RPMI8226 (cell line): ENCODE results near the gene PIGV.
A peak's percentile ranks its signal among the peaks of the same experiment; 100 is the strongest.

ENCODE experiments used
- DNase-seq: peaks from one replicate; pipeline ENCODE4 v3.0.0-alpha.2; 2015

Gene PIGV

DNA sequence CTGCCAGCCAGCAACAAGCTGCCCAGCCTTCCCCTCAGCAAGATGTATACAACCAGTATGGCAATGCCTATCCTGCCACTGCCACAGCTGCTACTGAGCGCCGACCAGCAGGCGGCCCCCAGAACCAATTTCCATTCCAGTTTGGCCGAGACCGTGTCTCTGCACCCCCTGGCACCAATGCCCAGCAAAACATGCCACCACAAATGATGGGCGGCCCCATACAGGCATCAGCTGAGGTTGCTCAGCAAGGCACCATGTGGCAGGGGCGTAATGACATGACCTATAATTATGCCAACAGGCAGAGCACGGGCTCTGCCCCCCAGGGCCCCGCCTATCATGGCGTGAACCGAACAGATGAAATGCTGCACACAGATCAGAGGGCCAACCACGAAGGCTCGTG lies 13.3 kb upstream of the PIGV start:
- DNase-seq = no peak

DNA sequence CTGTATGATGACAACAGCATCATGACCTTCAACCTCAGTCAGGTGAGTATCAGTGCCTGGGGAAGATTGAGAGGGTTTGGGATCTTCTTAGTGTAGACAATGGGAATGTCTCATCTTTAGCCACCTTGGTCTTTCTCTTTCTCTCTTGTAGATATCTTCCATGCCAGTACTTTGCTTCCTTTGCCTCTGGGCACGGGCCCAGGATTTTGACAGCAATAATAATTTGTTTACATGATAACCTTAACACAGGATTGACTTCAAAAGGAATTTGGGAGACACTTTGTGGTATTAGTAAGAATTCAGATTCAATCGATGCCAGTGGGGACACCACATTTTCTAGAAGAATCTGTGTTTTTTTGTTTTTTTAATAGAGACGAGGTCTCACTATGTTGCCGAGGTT lies 12.1 kb upstream of the PIGV start:
- no peak for DNase-seq

DNA sequence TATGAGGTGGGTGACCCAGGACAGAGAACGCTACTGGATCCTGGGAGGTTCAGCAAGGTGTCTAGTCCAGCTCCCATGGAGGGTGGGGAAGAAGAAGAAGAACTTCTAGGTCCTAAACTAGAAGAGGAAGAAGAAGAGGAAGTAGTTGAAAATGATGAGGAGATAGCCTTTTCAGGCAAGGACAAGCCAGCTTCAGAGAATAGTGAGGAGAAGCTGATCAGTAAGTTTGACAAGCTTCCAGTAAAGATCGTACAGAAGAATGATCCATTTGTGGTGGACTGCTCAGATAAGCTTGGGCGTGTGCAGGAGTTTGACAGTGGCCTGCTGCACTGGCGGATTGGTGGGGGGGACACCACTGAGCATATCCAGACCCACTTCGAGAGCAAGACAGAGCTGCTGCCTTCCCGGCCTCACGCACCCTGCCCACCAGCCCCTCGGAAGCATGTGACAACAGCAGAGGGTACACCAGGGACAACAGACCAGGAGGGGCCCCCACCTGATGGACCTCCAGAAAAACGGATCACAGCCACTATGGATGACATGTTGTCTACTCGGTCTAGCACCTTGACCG lies 8.6 kb upstream of the PIGV start:
- no peak for DNase-seq

DNA sequence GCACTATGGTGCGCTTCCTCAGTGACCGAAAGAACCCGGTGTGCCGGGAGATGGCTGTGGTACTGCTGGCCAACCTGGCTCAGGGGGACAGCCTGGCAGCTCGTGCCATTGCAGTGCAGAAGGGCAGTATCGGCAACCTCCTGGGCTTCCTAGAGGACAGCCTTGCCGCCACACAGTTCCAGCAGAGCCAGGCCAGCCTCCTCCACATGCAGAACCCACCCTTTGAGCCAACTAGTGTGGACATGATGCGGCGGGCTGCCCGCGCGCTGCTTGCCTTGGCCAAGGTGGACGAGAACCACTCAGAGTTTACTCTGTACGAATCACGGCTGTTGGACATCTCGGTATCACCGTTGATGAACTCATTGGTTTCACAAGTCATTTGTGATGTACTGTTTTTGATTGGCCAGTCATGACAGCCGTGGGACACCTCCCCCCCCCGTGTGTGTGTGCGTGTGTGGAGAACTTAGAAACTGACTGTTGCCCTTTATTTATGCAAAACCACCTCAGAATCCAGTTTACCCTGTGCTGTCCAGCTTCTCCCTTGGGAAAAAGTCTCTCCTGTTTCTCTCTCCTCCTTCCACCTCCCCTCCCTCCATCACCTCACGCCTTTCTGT lies 7.3 kb upstream of the PIGV start:
- DNase-seq = no peak

DNA sequence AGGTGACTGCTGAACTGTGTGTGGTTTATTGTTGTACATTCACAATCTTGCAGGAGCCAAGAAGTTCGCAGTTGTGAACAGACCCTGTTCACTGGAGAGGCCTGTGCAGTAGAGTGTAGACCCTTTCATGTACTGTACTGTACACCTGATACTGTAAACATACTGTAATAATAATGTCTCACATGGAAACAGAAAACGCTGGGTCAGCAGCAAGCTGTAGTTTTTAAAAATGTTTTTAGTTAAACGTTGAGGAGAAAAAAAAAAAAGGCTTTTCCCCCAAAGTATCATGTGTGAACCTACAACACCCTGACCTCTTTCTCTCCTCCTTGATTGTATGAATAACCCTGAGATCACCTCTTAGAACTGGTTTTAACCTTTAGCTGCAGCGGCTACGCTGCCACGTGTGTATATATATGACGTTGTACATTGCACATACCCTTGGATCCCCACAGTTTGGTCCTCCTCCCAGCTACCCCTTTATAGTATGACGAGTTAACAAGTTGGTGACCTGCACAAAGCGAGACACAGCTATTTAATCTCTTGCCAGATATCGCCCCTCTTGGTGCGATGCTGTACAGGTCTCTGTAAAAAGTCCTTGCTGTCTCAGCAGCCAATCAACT lies 6.4 kb upstream of the PIGV start:
- DNase-seq = no peak

DNA sequence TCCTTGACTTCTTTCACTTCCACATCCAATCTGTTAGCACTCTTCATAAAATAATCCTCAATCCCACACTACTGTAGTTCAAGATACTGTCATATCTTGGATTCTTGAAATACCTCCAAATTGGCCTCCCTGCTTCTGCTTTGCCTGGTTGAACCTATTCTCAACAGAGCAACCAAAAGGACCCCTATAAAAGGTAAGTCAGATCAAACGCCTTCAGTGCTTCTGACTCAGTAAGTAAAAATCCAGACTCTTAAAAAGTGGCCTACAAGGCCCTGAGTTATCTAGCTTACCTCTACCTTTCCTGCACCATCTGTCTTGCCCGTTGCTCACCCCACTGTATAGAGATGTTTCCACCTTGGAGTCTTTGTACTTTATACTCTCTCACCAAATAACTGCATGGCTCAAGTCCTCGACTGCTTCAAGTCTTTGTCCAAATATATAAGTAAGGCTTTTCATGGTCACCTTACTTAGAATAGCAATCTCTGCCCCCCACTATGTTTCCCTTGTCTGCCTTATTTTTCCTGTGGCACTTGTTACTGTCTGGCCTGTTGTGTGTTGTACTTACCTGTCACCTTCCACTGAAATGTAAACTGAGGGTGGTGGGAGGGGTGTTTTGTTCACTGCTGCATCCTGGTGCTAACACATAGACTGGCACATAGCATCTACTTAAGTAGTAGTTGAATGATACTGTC lies 5.1 kb upstream of the PIGV start:
- no peak for DNase-seq

DNA sequence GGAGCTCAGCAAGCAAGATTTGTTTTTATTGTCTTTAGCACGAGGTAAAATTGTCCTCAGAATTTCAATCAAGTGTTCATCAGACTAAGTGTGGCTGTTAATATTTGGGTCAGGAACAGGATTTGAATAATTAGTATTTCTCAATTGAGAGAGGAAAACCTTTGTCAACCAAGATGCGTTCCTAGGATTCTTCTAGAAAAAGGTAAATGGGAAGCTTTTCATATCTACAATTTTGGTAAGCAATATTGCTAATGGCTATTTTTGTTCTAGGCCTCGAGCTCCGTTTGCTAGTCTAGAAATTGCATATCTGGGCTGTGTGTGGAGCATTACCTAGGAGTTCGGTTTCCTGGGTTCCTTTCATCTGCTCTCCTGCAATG lies 4.1 kb upstream of the PIGV start:
- DNase-seq = no peak

DNA sequence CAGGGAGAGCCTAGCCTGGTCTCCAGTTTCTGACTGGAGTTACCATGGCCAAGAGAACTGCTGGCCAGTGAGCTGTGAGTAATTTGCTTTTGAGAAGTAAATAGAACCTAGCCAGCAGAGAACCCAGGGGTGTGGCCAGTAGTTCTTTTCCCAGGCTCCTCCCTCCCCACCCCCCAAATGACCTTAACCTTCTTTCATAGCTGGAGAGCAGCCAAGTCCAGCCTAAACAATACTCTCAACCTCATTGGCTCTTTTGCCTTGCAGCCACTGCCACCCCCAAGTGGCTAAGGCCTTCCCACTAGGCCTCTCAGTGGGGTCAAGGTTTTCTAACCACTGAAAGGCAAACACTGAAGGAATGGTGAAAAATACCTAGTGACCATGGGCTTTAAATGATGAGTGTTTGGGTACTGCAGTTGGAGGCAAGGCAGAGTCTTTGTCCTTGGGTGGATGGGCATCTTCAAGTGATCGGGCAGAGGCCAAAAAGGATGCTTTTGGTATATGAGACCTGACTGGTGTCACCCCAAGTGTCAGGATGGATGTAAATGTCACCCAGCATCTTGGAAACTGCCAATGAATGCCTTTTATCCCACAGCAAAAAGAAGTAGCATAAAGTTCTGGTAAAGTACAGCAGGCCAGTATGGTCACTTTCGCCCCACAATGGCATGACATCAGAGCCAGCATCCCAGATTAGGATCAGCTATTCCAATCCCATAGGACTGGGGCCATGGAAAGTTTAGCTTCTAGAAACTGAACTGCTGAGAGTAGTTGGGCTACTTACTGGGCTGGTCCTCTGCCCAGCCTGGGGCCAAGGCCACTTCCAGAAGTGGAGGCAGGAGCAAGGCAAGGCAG lies 3.5 kb upstream of the PIGV start:
- peak; percentile 91 for DNase-seq

DNA sequence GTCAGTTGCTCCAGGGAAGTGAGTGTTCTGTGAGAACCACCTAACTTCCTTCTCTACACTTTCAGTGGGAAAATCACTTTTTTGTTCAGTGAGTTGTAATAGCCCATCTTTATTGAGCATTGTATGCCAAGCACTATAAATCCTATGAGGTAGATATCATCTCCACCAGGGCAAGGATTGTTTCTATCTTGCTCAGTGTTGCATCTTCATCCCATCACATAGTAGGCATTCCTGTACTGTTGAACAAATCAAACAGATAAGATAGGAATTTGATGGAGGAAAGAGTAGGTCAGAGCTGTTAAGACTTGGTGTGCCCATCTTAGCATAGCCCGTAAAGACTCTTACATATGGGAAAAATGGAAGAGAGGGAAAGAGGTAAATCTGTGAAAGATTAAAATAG lies 2.9 kb upstream of the PIGV start:
- DNase-seq = no peak

DNA sequence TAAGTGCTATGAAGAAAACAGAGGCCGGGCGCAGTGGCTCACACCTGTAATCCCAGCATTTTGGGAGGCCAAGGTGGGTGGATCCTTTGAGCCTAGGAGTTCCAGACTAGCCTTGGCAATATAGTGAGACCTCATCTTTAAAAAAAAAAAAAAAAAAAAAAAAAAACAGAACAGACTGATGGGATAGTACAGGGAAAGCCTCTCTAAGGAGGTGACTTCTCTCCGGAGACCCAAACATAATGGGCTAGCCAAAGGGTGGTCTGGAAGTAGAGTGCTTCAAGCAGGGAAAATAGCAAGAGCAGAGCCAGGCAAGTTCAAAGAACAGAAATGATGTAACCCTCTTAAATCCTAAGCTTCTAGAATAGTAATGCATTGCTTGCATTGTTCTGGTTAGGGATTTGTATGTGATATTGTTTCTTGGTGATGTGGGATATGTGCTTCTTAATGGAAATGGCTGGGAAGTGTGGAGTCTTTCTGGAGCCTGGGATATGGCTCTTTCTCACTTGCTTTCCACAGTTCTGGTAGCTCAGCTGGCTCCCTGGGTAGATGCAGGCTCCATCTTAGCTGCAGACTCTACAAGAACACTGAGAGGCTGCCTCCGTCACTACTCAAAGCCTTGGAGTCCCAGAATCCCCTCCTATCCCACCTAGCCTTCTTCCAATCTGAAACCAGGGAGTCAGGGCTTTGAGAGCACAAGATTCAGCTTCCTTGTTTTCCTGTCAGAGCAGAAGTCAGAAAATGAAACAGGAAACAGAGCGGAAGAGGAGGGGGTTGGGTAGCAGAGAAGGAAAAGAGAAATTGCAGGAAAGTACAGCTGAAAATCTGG lies 1.9 kb upstream of the PIGV start:
- no peak for DNase-seq

DNA sequence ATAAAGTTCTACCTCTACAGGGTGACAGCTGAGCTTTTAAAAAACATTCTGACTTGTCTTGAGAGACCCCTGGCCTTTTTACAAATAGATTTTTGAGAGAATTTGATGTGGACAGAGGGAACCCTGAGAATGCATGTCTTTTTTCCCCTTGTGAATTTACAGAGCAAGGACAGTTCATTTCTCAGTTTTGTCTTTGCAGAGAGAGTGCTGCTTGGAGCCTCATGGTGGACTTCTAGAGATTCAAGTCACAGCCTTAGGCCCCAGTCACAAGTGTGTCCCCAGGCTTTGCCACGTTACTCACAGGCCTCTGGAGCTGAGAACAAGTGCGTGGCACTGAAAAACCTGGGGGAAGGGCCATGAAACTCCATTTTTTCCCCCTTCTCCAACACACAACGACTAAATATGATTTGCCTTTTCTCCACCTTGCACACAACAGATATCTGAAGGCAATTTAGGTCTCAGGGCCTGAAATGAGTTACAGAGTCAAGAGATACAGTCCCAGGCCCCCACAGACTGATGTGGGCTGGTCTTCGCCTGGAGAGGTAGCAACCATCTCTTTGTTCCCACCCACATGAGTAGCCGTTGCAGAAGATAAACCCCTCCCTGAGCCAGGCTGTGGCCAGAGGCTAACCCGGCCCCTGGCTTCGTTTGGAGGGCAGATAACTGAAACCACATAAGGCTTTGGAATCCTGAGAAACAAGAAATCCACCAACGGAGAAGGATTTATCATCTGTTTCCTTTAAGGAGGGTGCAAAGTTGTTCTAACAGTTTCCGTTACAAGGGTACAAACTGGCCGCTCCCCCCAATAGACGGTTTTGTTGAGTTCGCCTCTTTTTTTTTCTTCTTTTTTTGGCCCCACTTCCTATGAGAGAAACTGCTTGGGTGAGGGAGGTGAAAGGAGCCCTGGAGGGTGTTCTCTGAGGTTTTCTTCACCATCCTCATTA lies 1.0 kb upstream of the PIGV start:
- DNase-seq = peak; percentile 42

DNA sequence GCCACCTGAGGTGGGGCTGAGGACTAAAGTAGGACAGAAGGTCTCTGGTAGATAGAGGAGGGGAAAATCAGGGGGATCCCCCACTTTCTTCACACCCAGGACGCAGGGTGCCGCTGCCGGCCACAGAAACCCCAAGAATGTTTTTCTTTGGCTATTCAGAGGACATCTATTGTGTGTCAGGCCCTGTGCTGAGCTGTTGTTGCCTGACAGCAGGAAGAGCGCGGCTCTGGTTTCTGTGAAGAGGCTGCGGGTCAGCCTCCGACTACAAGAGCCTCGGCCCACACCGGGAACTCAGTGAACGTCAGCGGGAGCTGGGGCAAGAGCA lies 407 bp upstream of the PIGV start:
- no peak for DNase-seq

DNA sequence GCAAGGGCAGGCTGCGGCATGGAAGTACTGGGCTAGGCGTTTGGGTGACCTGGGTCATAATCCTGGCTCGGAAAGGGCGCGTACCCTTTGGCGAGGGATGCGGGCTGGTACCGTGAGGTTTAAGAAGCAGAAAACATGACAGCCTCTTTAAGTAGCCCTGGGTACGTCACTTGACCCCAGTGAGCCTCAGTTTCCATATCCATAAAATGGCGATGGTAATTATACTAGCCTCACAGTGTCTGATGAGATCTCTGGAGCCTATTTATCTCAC lies 700 bp downstream of the PIGV start:
- DNase-seq = no peak

DNA sequence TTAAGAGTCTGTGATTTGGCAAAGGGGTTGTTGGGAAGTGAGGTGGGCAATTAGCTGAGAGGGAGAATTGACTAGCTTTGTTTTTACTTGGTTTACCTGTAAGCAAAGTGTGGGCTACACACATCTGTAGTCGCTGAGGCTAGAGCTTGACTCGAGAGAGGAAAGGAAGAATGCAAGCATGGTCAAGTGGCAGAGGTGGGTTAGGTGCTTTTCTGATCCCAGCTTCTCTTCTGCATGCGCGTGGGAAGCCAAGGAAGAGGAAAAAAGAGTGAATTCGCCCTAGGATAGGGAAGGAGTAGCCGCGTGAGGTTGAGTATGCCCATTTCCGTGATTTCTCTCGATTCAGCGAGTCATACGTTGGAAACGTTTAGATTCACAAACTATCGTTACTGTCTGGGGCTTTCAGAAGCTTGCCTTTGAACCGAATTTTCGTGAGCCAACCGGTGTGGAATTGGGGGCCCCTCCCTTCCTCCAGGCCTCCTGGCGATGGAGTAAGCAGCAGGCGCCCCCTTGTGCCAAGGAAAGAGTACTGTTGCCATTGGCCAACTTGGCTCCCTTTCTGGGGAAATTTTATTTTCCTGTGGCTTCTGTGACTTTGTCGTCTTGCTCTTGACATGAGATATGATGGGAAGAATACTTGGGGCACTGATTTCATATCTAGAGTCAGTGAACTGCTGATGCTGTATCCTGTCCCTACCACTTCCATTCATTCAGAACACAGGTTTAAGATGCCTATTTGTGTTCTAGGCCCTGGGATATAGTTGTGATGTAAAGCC lies 1.3 kb downstream of the PIGV start:
- peak; percentile 90 for DNase-seq

DNA sequence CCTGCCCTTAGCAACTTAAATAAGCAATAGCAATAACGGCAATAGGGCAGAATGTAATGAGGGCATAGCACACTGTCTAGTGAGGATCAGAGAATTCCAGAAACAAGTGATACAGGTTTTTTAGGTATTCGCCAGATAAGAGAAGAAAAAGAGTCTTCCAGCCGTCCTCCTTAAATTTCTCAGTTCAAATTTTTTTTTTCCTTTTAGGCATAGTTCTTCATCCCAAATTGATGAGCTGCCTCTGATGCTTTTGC lies 1.8 kb downstream of the PIGV start:
- no peak for DNase-seq

DNA sequence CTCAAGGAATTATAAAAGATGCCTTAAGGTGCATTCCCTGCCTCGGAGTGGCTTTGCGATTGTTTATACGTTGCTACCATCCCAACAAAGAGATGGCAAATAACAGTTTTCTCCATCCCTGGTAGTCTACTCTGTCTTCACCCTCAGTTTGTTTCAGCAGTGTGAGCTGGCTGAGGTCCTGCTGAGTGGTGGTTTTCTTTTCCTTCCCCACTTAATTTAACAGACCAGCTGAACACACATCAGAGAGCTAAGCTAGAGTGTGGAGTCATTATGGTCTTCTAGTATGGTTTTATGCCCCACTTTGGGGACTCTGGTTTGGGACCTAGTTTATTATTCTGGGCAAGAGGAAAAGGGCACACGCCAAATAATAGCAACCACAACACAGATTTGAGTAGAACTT lies 2.2 kb downstream of the PIGV start:
- no peak for DNase-seq

DNA sequence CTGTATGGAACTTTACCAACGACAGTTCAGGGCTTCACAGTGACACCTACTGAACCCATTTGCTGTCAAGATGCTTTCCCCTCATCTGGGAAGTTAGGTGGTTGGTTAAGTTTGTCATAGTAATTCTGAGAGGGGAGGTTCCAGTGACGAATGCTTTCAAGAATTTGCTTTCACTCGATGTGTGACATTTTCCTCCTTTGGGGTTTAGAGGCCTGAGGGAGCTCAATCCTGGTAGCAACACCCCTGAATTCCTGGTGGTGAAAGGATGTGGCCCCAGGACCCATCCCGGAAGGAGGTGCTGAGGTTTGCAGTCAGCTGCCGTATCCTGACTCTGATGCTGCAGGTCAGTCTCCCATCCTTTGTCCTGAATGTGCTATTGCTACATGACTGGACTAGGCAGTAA lies 2.8 kb downstream of the PIGV start:
- no peak for DNase-seq

DNA sequence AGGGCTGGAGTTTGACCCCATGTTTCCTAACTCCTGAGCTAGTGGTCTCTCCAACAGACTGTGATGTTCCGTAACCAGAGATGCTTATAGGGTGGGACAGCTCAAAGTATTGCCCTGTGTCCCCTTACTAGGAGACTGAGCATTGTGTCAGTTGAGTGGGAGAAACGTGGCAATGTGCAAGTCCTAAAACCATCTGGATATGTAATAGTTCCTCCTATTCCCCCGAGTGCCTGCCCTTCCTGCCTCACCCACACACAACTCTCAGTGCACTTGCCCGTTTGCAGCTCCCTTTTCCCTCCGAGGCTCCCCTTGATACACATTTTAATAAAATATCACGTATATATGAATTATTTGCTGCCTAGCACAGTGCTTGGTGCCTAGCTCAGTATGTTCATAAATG lies 3.4 kb downstream of the PIGV start:
- no peak for DNase-seq

DNA sequence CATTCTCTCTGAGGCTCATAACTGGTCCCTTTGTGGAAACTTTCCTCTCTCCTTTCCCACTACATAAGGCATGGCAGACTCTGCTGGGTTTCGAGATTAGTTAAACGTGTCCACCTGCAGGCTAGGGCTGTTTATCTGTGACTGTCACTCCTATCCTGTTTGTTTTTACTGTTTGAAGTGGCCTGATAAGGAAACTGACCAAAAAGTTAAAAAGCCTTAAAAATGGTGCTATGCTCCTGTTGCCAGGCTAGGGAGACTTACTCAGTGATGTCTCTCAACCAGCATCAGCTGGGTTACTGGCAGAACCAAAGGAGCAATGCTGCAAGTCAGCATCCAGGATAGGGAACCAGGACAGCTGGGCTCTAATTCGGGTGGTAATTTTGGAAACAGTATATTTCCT lies 3.9 kb downstream of the PIGV start:
- no peak for DNase-seq

DNA sequence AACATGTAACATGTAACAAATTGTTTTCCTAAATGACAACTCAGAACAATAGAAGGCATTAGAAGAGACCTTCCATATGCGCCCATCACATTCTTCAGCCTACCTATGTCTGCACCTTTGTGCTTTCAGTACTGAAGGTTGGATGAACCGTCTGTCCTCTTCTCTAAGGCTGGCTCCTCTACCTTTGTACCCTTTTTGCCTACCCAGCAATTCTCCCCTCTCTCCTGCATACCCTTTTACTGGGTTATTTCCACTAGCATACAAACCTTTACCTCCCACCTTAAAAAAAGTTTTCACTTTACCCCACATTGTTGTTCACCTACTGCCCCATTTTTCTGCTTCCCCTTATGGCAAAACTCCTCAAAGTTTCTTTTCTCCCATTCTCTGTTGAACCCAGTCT lies 5.2 kb downstream of the PIGV start:
- no peak for DNase-seq

DNA sequence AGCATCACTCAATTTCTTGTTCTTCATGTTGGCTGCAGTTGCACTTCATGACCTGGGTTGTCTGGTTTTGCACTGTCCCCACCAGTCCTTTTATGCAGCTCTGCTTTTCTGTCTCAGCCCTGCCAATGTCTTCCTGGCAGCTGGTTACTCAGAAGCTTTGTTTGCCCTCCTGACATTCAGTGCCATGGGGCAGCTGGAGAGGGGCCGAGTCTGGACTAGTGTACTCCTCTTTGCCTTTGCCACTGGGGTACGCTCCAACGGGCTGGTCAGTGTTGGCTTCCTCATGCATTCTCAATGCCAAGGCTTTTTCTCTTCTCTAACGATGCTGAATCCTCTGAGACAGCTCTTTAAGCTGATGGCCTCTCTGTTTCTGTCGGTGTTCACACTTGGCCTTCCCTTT lies 6.6 kb downstream of the PIGV start:
- no peak for DNase-seq
